ENCODE results near the gene PLEKHM3.

- TF ChIP-seq POLR2A (IDR thresholded peaks at IDR 0.05), result no peak
- TF ChIP-seq CTCF (IDR thresholded peaks at IDR 0.05), result no peak
Observed at GRCh38 chr2:207855591-207855990, 169.7 kb downstream of the PLEKHM3 start.

Data from right lobe of liver (tissue), 4 donors.